ENCODE data around the gene TRPV3. TPM values are rescaled to one million over a fixed set of nuclear protein-coding genes. Genes with fewer than 3 reads are reported as not detected.

The TRPV3 gene
- total and polyA plus RNA-seq, 4 donors: 0.04 to 0.38 (median 0.26) TPM

- no peak for TF ChIP-seq ATF3 (IDR thresholded peaks at IDR 0.05)
- TF ChIP-seq ZBTB33 (IDR thresholded peaks at IDR 0.05): no peak
- no peak for TF ChIP-seq RXRA (IDR thresholded peaks at IDR 0.05)
- TF ChIP-seq CTCF (IDR thresholded peaks at IDR 0.05; ENCODE audit: low read depth, low read length, missing input control): no peak
- TF ChIP-seq HNF4G (IDR thresholded peaks at IDR 0.05): no peak
- TF ChIP-seq SP1 (IDR thresholded peaks at IDR 0.05): no peak
- TF ChIP-seq YY1 (IDR thresholded peaks at IDR 0.05): no peak
- no peak for TF ChIP-seq REST (IDR thresholded peaks at IDR 0.05)
- no peak for TF ChIP-seq RAD21 (IDR thresholded peaks at IDR 0.05)
- no peak for TF ChIP-seq JUND (IDR thresholded peaks at IDR 0.05)
- TF ChIP-seq MAX (IDR thresholded peaks at IDR 0.05): no peak
- TF ChIP-seq GABPA (IDR thresholded peaks at IDR 0.05 in 1 of 2, conservative IDR thresholded peaks at IDR 0.05 in 1 of 2): no peak
- TF ChIP-seq TAF1 (conservative IDR thresholded peaks at IDR 0.05): no peak
- TF ChIP-seq HNF4A (conservative IDR thresholded peaks at IDR 0.05): no peak
- no peak for TF ChIP-seq EGR1 (IDR thresholded peaks at IDR 0.05; ENCODE audit: low read depth in 2 of 2)
- H3K9ac ChIP-seq (ENCODE audit: low read depth in 1 of 2, low read length in 2 of 2): no peak overlapping the region
Measured at GRCh38 chr17:3558603-3559269, 1.1 kb upstream of the TRPV3 start.

More at GRCh38 chr17:3558603-3559269, 1.1 kb upstream of the TRPV3 start:
- 61% methylated on average over 25 of the region's 25 CpGs for WGBS
- peaks cover 3 to 7% (median 5%) of the 10 kb centered on the region in 4 donors for H3K4me1 ChIP-seq (ENCODE audit: control insufficient read depth in 4 of 4, insufficient read depth in 4 of 4, low read length in 3 of 4)
- H3K27me3 ChIP-seq (ENCODE audit: control insufficient read depth in 4 of 4, insufficient read depth in 4 of 4, low read length in 3 of 4): no peaks in the 10 kb centered on the region
- DNase-seq (ENCODE audit: low spot score): no peak
- H3K36me3 ChIP-seq (ENCODE audit: control insufficient read depth in 4 of 4, insufficient read depth in 3 of 4, low read depth in 1 of 4, low read length in 3 of 4): no peaks in the 10 kb centered on the region
- no peaks in the 10 kb centered on the region for H3K9me3 ChIP-seq (ENCODE audit: control insufficient read depth in 4 of 4, low read length in 3 of 4)
- H3K4me3 ChIP-seq (ENCODE audit: low read depth in 1 of 3, low read length in 3 of 3): no peak overlapping the region
- no peak overlapping the region for H3K27ac ChIP-seq (ENCODE audit: low read depth in 1 of 2, low read length in 2 of 2)
